ENCODE data around the gene TMEM95. TPM values are rescaled to one million over a fixed set of nuclear protein-coding genes. Genes with fewer than 3 reads are reported as not detected.

TMEM95 gene
- total and polyA plus RNA-seq, 10 of the 15 experiments (the other 5 are each of a cell fraction or from before 2014, with no cell fraction given) = 0.05 to 0.28 TPM; not detected in 8

DNA sequence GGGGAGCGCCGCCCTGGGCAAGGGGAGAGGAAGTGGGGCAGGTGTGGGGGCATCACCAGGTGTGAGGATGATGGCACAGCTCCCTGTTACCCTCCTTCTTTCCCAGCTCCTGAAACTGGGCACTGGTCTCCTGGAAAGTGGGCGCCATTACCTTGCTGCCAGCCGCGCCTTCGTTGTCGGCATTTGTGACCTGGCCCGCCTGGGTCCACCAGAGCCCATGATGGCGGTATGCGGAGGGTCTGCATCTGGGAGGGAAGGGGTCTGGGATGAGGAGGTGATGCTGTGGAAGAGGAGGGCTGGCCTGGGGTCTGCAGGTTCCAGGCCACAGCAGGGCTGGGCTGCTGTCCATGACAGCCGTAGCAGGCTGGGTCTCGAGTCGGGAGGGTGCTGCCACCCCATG is 13.1 kb upstream of the TMEM95 start:
- POLR2A ChIA-PET = interaction anchor here (1.6 kb wide), 1 partner anchor 11 kb away, joined by 11 read pairs; no protein-coding TSS in a partner anchor
- in situ Hi-C loops (cut with MboI) = no loop called here
- H3K27me3 ChIP-seq (replicated peaks in 1 of 2; ENCODE audit: control insufficient read depth in 2 of 2, insufficient read depth in 2 of 2, low read length in 1 of 2) = no peaks in the 10 kb centered on the region
- RAD21 ChIA-PET (ENCODE audit: unreplicated experiment) = no interaction called here
- BruUV-seq (replicated peaks) = no TSS peak
- H3K27ac ChIP-seq (ENCODE audit: control insufficient read depth, insufficient read depth) = no peak overlapping the region
- CTCF ChIA-PET = interaction anchor here (6.7 kb wide), 1 partner anchor 14 kb away, joined by 49 read pairs; the partner anchor contains the start of gene NEURL4
- TF ChIP-seq HCFC1 (IDR thresholded peaks at IDR 0.05; ENCODE audit: low read length) = no peak
- no peak for TF ChIP-seq KAT2A (conservative IDR thresholded peaks at IDR 0.05; ENCODE audit: control insufficient read depth, low read depth, low read length)
- no peak for TF ChIP-seq KLF5 (IDR thresholded peaks at IDR 0.05; ENCODE audit: partially characterized antibody)
- no peak for TF ChIP-seq MTA2 (IDR thresholded peaks at IDR 0.05; ENCODE audit: low read depth)
- TF ChIP-seq, protein P1, sequence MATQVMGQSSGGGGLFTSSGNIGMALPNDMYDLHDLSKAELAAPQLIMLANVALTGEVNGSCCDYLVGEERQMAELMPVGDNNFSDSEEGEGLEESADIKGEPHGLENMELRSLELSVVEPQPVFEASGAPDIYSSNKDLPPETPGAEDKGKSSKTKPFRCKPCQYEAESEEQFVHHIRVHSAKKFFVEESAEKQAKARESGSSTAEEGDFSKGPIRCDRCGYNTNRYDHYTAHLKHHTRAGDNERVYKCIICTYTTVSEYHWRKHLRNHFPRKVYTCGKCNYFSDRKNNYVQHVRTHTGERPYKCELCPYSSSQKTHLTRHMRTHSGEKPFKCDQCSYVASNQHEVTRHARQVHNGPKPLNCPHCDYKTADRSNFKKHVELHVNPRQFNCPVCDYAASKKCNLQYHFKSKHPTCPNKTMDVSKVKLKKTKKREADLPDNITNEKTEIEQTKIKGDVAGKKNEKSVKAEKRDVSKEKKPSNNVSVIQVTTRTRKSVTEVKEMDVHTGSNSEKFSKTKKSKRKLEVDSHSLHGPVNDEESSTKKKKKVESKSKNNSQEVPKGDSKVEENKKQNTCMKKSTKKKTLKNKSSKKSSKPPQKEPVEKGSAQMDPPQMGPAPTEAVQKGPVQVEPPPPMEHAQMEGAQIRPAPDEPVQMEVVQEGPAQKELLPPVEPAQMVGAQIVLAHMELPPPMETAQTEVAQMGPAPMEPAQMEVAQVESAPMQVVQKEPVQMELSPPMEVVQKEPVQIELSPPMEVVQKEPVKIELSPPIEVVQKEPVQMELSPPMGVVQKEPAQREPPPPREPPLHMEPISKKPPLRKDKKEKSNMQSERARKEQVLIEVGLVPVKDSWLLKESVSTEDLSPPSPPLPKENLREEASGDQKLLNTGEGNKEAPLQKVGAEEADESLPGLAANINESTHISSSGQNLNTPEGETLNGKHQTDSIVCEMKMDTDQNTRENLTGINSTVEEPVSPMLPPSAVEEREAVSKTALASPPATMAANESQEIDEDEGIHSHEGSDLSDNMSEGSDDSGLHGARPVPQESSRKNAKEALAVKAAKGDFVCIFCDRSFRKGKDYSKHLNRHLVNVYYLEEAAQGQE (IDR thresholded peaks at IDR 0.05; ENCODE audit: low read depth, low read length) = no peak
- TF ChIP-seq, protein P2, sequence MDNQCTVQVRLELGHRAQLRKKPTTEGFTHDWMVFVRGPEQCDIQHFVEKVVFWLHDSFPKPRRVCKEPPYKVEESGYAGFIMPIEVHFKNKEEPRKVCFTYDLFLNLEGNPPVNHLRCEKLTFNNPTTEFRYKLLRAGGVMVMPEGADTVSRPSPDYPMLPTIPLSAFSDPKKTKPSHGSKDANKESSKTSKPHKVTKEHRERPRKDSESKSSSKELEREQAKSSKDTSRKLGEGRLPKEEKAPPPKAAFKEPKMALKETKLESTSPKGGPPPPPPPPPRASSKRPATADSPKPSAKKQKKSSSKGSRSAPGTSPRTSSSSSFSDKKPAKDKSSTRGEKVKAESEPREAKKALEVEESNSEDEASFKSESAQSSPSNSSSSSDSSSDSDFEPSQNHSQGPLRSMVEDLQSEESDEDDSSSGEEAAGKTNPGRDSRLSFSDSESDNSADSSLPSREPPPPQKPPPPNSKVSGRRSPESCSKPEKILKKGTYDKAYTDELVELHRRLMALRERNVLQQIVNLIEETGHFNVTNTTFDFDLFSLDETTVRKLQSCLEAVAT (IDR thresholded peaks at IDR 0.05) = no peak
- TF ChIP-seq RAD51 (IDR thresholded peaks at IDR 0.05) = no peak
- no peak for TF ChIP-seq KDM1A (IDR thresholded peaks at IDR 0.05; ENCODE audit: borderline replicate concordance)
- TF ChIP-seq FOS (IDR thresholded peaks at IDR 0.05; ENCODE audit: borderline replicate concordance, extremely low read depth, insufficient read length) = no peak
- no peak for TF ChIP-seq STAT3 (IDR thresholded peaks at IDR 0.05; ENCODE audit: low read depth, low read length)
- TF ChIP-seq SIN3A (IDR thresholded peaks at IDR 0.05; ENCODE audit: low read depth, low read length) = no peak
- TF ChIP-seq POU2F2 (IDR thresholded peaks at IDR 0.05; ENCODE audit: borderline replicate concordance, low read depth, low read length) = no peak
- no peak for TF ChIP-seq ZSCAN29 (IDR thresholded peaks at IDR 0.05)
- SMC1A ChIA-PET (ENCODE audit: uncharacterized antibody, unreplicated experiment) = interaction anchor here (1.0 kb wide), 1 partner anchor 148 kb away, joined by 3 read pairs; no protein-coding TSS in a partner anchor
- DNase-seq (ENCODE audit: low read depth, low spot score) = no peak
- peaks cover 3% of the 10 kb centered on the region; the same call in 1 of the 2 replicates for H3K4me1 ChIP-seq (ENCODE audit: control insufficient read depth, insufficient read depth, low read length)
- peaks cover 22% of the 10 kb centered on the region for H3K79me2 ChIP-seq (ENCODE audit: control insufficient read depth, insufficient read depth, low read length)
- H3K4me3 ChIP-seq = no peak overlapping the region
- intact Hi-C loops (cut with micrococcal nuclease; ENCODE audit: unreplicated experiment) = no loop called here
- no peak overlapping the region for H2AFZ ChIP-seq (ENCODE audit: control insufficient read depth, low read depth, low read length)
- no peaks in the 10 kb centered on the region for H3K9me3 ChIP-seq (replicated peaks; ENCODE audit: control insufficient read depth, insufficient read depth, low read length)
- H3K36me3 ChIP-seq (ENCODE audit: control insufficient read depth in 2 of 2, insufficient read depth in 2 of 2, low read length in 1 of 2) = peaks cover 17 to 46% of the 10 kb centered on the region in 2 experiments
- H3K4me2 ChIP-seq (ENCODE audit: control insufficient read depth, insufficient read depth) = no peak overlapping the region
- H3K9ac ChIP-seq (ENCODE audit: control insufficient read depth, insufficient read depth, low read length) = no peak overlapping the region
- no peaks in the 10 kb centered on the region for H4K20me1 ChIP-seq (ENCODE audit: control insufficient read depth, insufficient read depth)
- no peak for ATAC-seq
- 100% methylated on average over 13 of the region's 13 CpGs for WGBS (ENCODE audit: insufficient coverage, insufficient replicate concordance, low lambda C conversion rate, missing lambda C conversion rate)
- no peak for FAIRE-seq

Measured in GM12878 (cell line).